ENCODE results near the gene SCG5. TPM values are rescaled to one million over a fixed set of nuclear protein-coding genes. Genes with fewer than 3 reads are reported as not detected.

The SCG5 gene
- polyA plus RNA-seq, 10 donors = 8.4 to 22.0 (median 16.0) TPM

- peak in 1 of 3 donors; percentile 60 for DNase-seq
These were observed 77.6 kb downstream of the SCG5 start for GRCh38 chr15:32718821-32719716.

- no peak for DNase-seq
These were observed 80.1 kb downstream of the SCG5 start for GRCh38 chr15:32721596-32721995.

- no peak for DNase-seq
These were observed 80.6 kb downstream of the SCG5 start for GRCh38 chr15:32722136-32722535.

GRCh38 chr15:32723171-32723948, 81.8 kb downstream of the SCG5 start:
- DNase-seq = no peak

GRCh38 chr15:32729700-32730395, 88.3 kb downstream of the SCG5 start:
- DNase-seq = no peak

GRCh38 chr15:32730677-32731654, 89.5 kb downstream of the SCG5 start:
- DNase-seq = no peak

GRCh38 chr15:32732574-32733157, 91.2 kb downstream of the SCG5 start:
- no peak for DNase-seq

- DNase-seq = no peak
These were observed 91.8 kb downstream of the SCG5 start for GRCh38 chr15:32733281-32733680.

GRCh38 chr15:32735989-32736700, 94.6 kb downstream of the SCG5 start:
- DNase-seq = no peak

- DNase-seq = no peak
These were observed 95.2 kb downstream of the SCG5 start for GRCh38 chr15:32736701-32737061.

- DNase-seq = no peak
These were observed 95.8 kb downstream of the SCG5 start for GRCh38 chr15:32737304-32737703.

GRCh38 chr15:32738666-32739065, 97.2 kb downstream of the SCG5 start:
- no peak for DNase-seq

- no peak for DNase-seq
These were observed 98.1 kb downstream of the SCG5 start for GRCh38 chr15:32739522-32740063.

GRCh38 chr15:32743411-32744140, 102.1 kb downstream of the SCG5 start:
- DNase-seq = no peak

GRCh38 chr15:32746116-32746857, 104.8 kb downstream of the SCG5 start:
- DNase-seq = no peak

All from muscle of back (tissue), 11 donors.